HEK293 (cell line): Measurements from ENCODE around the gene HSD17B12.
A peak's percentile ranks its signal among the peaks of the same experiment; 100 is the strongest.
"Not testable (repeated sequence)": the region's sequence is repeated elsewhere in the genome, so short reads cannot be mapped to it uniquely, and the experiment has no call there.

ENCODE experiments used
- CTCF ChIA-PET: fragments of 350-600 bp; formaldehyde crosslinking; extraction: SDS; loops from one replicate; lab custom pipeline; 2021; ENCODE audit warnings: antibody characterized with exemption; lab: Yijun Ruan, JAX
- POLR2A ChIA-PET: fragments of 300-600 bp; formaldehyde crosslinking; extraction: SDS; loops from one replicate; lab custom pipeline; 2020; ENCODE audit warnings: antibody characterized with exemption, inconsistent platforms; lab: Yijun Ruan, JAX
- H3K27ac ChIP-seq: fragments of 200-500 bp; sonication (Bioruptor generic); 2 replicates; pipeline ENCODE4 v1.5.1; 2014; ENCODE audit warnings: low read depth, low read length, control low read depth, inconsistent platforms; ENCODE audit errors: extremely low read depth
- H3K36me3 ChIP-seq, 2 experiments: fragments of 200-500 bp in 1 of 2; sonication (Bioruptor generic) in 1 of 2; 1 replicate in 1 of 2; 2 replicates in 1 of 2; pipeline ENCODE4 v1.5.1; 2014 to 2017; ENCODE audit warnings: inconsistent platforms in 2 of 2, low read length in 2 of 2; ENCODE audit not compliant: control insufficient read depth in 2 of 2, insufficient read depth in 1 of 2
- H3K4me1 ChIP-seq: fragments of 200-500 bp; sonication (Bioruptor generic); 2 replicates; pipeline ENCODE4 v1.5.1; 2014; ENCODE audit warnings: mild to moderate bottlenecking, low read length, inconsistent platforms; ENCODE audit not compliant: control insufficient read depth, insufficient read depth
- H3K4me3 ChIP-seq: 2 replicates; pipeline ENCODE4 v1.5.1; 2011; ENCODE audit warnings: low read depth, mild to moderate bottlenecking, control low read depth, low read length, moderate library complexity
- H3K9me3 ChIP-seq: fragments of 200-500 bp; sonication (Bioruptor generic); 2 replicates; pipeline ENCODE4 v1.5.1; 2014; ENCODE audit warnings: low read depth, low read length, inconsistent platforms; ENCODE audit not compliant: control insufficient read depth, insufficient read depth
- BCL11A ChIP-seq: fragments of 450-650 bp; formaldehyde crosslinking; IDR thresholded peaks from 2 replicates; pipeline ENCODE4 v1.5.1; 2016; ENCODE audit warnings: low read depth, missing biosample characterization, missing genetic modification characterization
- GLIS2 ChIP-seq: fragments of 450-650 bp; formaldehyde crosslinking; IDR thresholded peaks from 2 replicates; pipeline ENCODE4 v1.5.1; 2016; ENCODE audit warnings: missing biosample characterization, missing genetic modification characterization
- KLF8 ChIP-seq: fragments of 450-650 bp; formaldehyde crosslinking; IDR thresholded peaks from 2 replicates; pipeline ENCODE4 v1.5.1; 2016; ENCODE audit warnings: missing biosample characterization, missing genetic modification characterization
- RBAK ChIP-seq: fragments of 450-650 bp; formaldehyde crosslinking; IDR thresholded peaks from 2 replicates; pipeline ENCODE4 v1.5.1; 2016; ENCODE audit warnings: missing biosample characterization, missing genetic modification characterization
- SETDB1 ChIP-seq: IDR thresholded peaks from one replicate; pipeline ENCODE4 v1.6.1; 2017; ENCODE audit warnings: mild to moderate bottlenecking, low read length, moderate library complexity, mixed read lengths; ENCODE audit not compliant: insufficient read length
- SP7 ChIP-seq: fragments of 450-650 bp; formaldehyde crosslinking; IDR thresholded peaks from 2 replicates; pipeline ENCODE4 v1.5.1; 2016; ENCODE audit warnings: missing biosample characterization, missing genetic modification characterization
- ZNF146 ChIP-seq: fragments of 450-650 bp; formaldehyde crosslinking; IDR thresholded peaks from 2 replicates; pipeline ENCODE4 v1.5.1; 2016; ENCODE audit warnings: missing biosample characterization, missing genetic modification characterization
- ZNF148 ChIP-seq: fragments of 450-650 bp; formaldehyde crosslinking; IDR thresholded peaks from 2 replicates; pipeline ENCODE4 v1.5.0; 2017; ENCODE audit warnings: missing biosample characterization, missing genetic modification characterization, borderline replicate concordance
- ZNF211 ChIP-seq: fragments of 450-650 bp; formaldehyde crosslinking; IDR thresholded peaks from 2 replicates; pipeline ENCODE4 v1.5.1; 2016; ENCODE audit warnings: low read depth, missing biosample characterization, missing genetic modification characterization
- ZNF529 ChIP-seq: fragments of 450-650 bp; formaldehyde crosslinking; IDR thresholded peaks from 2 replicates; pipeline ENCODE4 v1.5.1; 2017; ENCODE audit warnings: missing genetic modification characterization, missing biosample characterization; ENCODE audit not compliant: insufficient replicate concordance
- ZNF548 ChIP-seq: fragments of 450-650 bp; formaldehyde crosslinking; IDR thresholded peaks from 2 replicates; pipeline ENCODE4 v1.5.1; 2016; ENCODE audit warnings: missing biosample characterization, missing genetic modification characterization
- ZNF555 ChIP-seq: fragments of 450-650 bp; formaldehyde crosslinking; conservative IDR thresholded peaks from 2 replicates; pipeline ENCODE4 v1.5.1; 2017; ENCODE audit warnings: missing biosample characterization, mild to moderate bottlenecking, missing genetic modification characterization, inconsistent platforms
- ZNF629 ChIP-seq: fragments of 450-650 bp; formaldehyde crosslinking; IDR thresholded peaks from 2 replicates; pipeline ENCODE4 v1.5.1; 2017; ENCODE audit warnings: missing biosample characterization, missing genetic modification characterization
- ZNF654 ChIP-seq: fragments of 450-650 bp; formaldehyde crosslinking; IDR thresholded peaks from 2 replicates; pipeline ENCODE4 v1.5.1; 2016; ENCODE audit warnings: low read depth, missing biosample characterization, missing genetic modification characterization
- ZNF660 ChIP-seq: fragments of 450-650 bp; IDR thresholded peaks from 2 replicates; pipeline ENCODE4 v1.5.1; 2018; ENCODE audit warnings: missing biosample characterization, mild to moderate bottlenecking, missing genetic modification characterization
- ZNF791 ChIP-seq: fragments of 450-650 bp; formaldehyde crosslinking; IDR thresholded peaks from 2 replicates; pipeline ENCODE4 v1.5.1; 2016; ENCODE audit warnings: missing biosample characterization, missing genetic modification characterization
- ZNF843 ChIP-seq: fragments of 450-650 bp; formaldehyde crosslinking; IDR thresholded peaks from 2 replicates; pipeline ENCODE4 v1.5.1; 2016; ENCODE audit warnings: missing biosample characterization, missing genetic modification characterization
- TF ChIP-seq, protein P1 (sequence below): fragments of 450-650 bp; formaldehyde crosslinking; IDR thresholded peaks from 2 replicates; pipeline ENCODE4 v1.5.1; 2017; ENCODE audit warnings: missing biosample characterization, missing genetic modification characterization
- TF ChIP-seq, protein P2 (sequence below): fragments of 450-650 bp; formaldehyde crosslinking; IDR thresholded peaks from 2 replicates; pipeline ENCODE4 v1.5.1; 2016; ENCODE audit warnings: missing biosample characterization, missing genetic modification characterization
- TF ChIP-seq, protein P3 (sequence below): fragments of 450-650 bp; formaldehyde crosslinking; IDR thresholded peaks from 2 replicates; pipeline ENCODE4 v1.5.1; 2016; ENCODE audit warnings: missing biosample characterization, missing genetic modification characterization

Gene HSD17B12

DNA sequence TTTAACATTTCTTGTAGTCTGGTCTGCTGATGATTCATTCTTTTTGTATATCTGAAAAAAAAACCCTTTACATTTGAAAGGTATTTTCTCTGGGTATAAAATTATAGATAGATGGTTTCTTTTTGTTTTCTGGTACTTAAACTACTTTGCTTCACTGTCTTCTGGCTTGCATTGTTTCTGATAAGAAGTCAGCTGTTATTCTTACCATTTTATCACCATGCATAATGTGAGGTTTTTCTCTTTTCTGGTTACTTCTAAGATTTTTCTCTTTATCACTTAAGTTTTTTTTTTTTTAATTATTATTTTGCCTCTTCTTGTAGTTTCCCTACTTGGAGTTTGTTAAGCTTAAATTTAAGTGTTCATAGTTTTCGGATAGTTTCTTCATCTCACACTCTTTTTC, 84.7 kb downstream of the HSD17B12 start:
- ChIA-PET POLR2A (no interaction called here), CTCF (interaction anchor here (0.7 to 1.4 kb wide), 3 partner anchors 29 to 191 kb away, joined by 3 to 5 read pairs (median 3); no protein-coding TSS in a partner anchor)
- no peak overlapping the region for H3K4me3 ChIP-seq
- H3K36me3 ChIP-seq = peaks cover 0 to 13% of the 10 kb centered on the region in 2 experiments; a peak in 1 of 3 replicates
- H3K27ac ChIP-seq = no peak overlapping the region
- no peaks in the 10 kb centered on the region for H3K4me1 ChIP-seq
- H3K9me3 ChIP-seq = no peaks in the 10 kb centered on the region
- TF ChIP-seq SETDB1 (peak; percentile 14), ZNF529 (tag by site-specific recombination) (no peak)

GRCh38 chr11:43768654-43769053, 88.1 kb downstream of the HSD17B12 start:
- H3K4me3 ChIP-seq, H3K4me1 ChIP-seq, H3K9me3 ChIP-seq, CTCF ChIA-PET, H3K27ac ChIP-seq, POLR2A ChIA-PET: not testable (repeated sequence)
- H3K36me3 ChIP-seq = peaks cover 0 to 13% of the 10 kb centered on the region in 2 experiments; a peak in 1 of 3 replicates

GRCh38 chr11:43770173-43770572, 89.6 kb downstream of the HSD17B12 start:
- ChIA-PET CTCF (interaction anchor here (1.0 kb wide), 1 partner anchor 32 kb away, joined by 3 read pairs; no protein-coding TSS in a partner anchor), POLR2A (no interaction called here)
- Histone ChIP-seq H3K4me3 (no peak overlapping the region), H3K9me3 (no peaks in the 10 kb centered on the region), H3K27ac (no peak overlapping the region), H3K4me1 (no peaks in the 10 kb centered on the region)
- no peak for TF ChIP-seq ZNF146 (tag by site-specific recombination)
- no peak for TF ChIP-seq SP7
- TF ChIP-seq ZNF629 (tag by site-specific recombination) = no peak
- no peak for TF ChIP-seq ZNF529 (tag by site-specific recombination)
- TF ChIP-seq, protein P1, sequence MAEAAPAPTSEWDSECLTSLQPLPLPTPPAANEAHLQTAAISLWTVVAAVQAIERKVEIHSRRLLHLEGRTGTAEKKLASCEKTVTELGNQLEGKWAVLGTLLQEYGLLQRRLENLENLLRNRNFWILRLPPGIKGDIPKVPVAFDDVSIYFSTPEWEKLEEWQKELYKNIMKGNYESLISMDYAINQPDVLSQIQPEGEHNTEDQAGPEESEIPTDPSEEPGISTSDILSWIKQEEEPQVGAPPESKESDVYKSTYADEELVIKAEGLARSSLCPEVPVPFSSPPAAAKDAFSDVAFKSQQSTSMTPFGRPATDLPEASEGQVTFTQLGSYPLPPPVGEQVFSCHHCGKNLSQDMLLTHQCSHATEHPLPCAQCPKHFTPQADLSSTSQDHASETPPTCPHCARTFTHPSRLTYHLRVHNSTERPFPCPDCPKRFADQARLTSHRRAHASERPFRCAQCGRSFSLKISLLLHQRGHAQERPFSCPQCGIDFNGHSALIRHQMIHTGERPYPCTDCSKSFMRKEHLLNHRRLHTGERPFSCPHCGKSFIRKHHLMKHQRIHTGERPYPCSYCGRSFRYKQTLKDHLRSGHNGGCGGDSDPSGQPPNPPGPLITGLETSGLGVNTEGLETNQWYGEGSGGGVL = no peak
- TF ChIP-seq ZNF148 (tag by site-specific recombination) = no peak
- no peak for TF ChIP-seq BCL11A
- no peak for TF ChIP-seq RBAK (tag by site-specific recombination)
- TF ChIP-seq, protein P2, sequence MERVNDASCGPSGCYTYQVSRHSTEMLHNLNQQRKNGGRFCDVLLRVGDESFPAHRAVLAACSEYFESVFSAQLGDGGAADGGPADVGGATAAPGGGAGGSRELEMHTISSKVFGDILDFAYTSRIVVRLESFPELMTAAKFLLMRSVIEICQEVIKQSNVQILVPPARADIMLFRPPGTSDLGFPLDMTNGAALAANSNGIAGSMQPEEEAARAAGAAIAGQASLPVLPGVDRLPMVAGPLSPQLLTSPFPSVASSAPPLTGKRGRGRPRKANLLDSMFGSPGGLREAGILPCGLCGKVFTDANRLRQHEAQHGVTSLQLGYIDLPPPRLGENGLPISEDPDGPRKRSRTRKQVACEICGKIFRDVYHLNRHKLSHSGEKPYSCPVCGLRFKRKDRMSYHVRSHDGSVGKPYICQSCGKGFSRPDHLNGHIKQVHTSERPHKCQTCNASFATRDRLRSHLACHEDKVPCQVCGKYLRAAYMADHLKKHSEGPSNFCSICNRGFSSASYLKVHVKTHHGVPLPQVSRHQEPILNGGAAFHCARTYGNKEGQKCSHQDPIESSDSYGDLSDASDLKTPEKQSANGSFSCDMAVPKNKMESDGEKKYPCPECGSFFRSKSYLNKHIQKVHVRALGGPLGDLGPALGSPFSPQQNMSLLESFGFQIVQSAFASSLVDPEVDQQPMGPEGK (tag by site-specific recombination) = no peak
- no peak for TF ChIP-seq ZNF211 (tag by site-specific recombination)
- TF ChIP-seq GLIS2 (tag by site-specific recombination) = no peak
- TF ChIP-seq KLF8 (tag by site-specific recombination) = no peak
- no peak for TF ChIP-seq ZNF791 (tag by site-specific recombination)
- TF ChIP-seq, protein P3, sequence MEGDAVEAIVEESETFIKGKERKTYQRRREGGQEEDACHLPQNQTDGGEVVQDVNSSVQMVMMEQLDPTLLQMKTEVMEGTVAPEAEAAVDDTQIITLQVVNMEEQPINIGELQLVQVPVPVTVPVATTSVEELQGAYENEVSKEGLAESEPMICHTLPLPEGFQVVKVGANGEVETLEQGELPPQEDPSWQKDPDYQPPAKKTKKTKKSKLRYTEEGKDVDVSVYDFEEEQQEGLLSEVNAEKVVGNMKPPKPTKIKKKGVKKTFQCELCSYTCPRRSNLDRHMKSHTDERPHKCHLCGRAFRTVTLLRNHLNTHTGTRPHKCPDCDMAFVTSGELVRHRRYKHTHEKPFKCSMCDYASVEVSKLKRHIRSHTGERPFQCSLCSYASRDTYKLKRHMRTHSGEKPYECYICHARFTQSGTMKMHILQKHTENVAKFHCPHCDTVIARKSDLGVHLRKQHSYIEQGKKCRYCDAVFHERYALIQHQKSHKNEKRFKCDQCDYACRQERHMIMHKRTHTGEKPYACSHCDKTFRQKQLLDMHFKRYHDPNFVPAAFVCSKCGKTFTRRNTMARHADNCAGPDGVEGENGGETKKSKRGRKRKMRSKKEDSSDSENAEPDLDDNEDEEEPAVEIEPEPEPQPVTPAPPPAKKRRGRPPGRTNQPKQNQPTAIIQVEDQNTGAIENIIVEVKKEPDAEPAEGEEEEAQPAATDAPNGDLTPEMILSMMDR = no peak
- TF ChIP-seq ZNF660 (tag by site-specific recombination) = no peak
- no peak for TF ChIP-seq ZNF555 (tag by site-specific recombination)
- TF ChIP-seq ZNF654 (tag by site-specific recombination) = no peak
- no peak for TF ChIP-seq ZNF843 (tag by site-specific recombination)
- no peak for TF ChIP-seq ZNF548 (tag by site-specific recombination)
- TF ChIP-seq, all 188 proteins: peak for 0
- H3K36me3 ChIP-seq = peaks cover 0 to 17% of the 10 kb centered on the region in 2 experiments; a peak in 1 of 3 replicates
